GM12864 (cell line): ENCODE results near the gene CTNNBL1.

Source experiments
- DNase-seq: peaks from one replicate; pipeline ENCODE4 v3.0.0-alpha.2; 2011; ENCODE audit warnings: low read depth
- H3K4me3 ChIP-seq: 2 replicates; pipeline ENCODE4 v1.5.1; 2011; ENCODE audit warnings: mild to moderate bottlenecking, low read depth, low read length, control low read depth
- TF ChIP-seq, protein P1 (sequence below): IDR thresholded peaks from 2 replicates; pipeline ENCODE4 v1.5.1; 2011; ENCODE audit warnings: low read depth, mild to moderate bottlenecking, moderate library complexity, low read length, control low read depth, inconsistent platforms; ENCODE audit errors: missing control alignments

Gene CTNNBL1

DNA sequence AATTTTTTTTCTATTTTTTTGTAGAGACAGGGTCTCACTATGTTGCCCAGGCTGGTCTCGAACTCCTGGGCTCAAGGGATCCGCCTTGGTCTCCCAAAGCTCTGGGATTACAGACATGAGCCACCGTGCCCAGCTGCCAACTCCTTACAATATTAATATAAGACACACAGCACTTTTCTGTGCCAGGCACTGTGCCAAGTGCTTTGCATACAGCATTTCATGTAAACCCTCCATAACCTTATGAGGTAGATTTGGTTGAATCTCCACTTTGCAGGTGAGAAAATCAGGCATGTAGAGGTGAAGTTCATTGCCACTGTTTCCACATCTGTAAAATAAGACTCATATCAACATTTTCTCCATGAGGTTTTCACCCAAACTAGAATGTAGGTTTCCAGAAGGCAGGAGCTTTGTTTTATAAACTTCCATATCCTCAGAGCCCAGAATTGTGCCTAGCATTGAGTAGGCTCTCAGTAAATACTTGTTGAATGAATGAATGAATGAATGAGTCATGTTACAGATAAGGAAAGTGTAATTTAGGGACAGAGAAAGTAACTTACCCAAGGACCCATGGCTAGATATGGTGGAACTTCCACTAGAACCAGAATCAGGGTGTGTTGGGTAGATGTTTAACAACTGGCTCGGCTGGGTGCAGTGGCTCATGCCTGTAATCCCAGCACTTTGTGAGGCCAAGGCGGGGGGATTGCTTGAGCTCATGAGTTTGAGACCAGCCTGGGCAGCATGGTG lies 3.0 kb upstream of the CTNNBL1 start:
- DNase-seq = no peak
- TF ChIP-seq, protein P1, sequence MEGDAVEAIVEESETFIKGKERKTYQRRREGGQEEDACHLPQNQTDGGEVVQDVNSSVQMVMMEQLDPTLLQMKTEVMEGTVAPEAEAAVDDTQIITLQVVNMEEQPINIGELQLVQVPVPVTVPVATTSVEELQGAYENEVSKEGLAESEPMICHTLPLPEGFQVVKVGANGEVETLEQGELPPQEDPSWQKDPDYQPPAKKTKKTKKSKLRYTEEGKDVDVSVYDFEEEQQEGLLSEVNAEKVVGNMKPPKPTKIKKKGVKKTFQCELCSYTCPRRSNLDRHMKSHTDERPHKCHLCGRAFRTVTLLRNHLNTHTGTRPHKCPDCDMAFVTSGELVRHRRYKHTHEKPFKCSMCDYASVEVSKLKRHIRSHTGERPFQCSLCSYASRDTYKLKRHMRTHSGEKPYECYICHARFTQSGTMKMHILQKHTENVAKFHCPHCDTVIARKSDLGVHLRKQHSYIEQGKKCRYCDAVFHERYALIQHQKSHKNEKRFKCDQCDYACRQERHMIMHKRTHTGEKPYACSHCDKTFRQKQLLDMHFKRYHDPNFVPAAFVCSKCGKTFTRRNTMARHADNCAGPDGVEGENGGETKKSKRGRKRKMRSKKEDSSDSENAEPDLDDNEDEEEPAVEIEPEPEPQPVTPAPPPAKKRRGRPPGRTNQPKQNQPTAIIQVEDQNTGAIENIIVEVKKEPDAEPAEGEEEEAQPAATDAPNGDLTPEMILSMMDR = no peak
- H3K4me3 ChIP-seq = no peak overlapping the region

DNA sequence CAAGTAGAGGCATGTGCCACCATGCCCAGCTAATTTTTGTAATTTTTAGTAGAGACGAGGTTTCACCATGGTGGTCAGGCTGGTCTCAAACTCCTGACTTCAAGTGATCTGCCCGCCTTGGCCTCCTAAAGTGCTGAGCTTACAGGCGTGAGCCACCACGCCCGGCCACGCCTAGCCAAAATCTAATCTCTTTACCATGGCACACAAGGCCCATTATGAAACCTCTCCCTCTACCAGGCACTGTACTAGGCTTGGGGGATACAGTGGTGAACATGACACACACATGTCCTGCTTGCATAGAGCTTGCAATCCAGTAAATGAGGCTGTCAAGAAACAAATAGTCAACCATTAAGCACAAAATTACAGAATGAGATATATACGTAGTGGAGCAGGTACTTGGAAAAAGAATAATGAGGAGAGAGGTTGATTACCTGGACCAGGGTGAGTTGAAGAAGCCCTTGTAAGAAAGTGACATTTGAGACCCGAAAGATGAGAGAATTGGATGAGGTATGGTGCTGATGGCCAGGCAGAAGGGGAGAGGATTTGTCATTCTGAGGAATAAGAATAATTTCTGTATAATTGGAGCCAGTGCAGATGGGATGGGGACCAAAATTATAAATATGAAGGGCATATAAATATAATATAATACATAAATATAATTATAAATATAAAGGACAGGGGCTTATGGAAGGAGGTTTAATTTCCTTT lies 1.2 kb upstream of the CTNNBL1 start:
- no peak overlapping the region for H3K4me3 ChIP-seq
- DNase-seq = no peak
- TF ChIP-seq, protein P1 = no peak

DNA sequence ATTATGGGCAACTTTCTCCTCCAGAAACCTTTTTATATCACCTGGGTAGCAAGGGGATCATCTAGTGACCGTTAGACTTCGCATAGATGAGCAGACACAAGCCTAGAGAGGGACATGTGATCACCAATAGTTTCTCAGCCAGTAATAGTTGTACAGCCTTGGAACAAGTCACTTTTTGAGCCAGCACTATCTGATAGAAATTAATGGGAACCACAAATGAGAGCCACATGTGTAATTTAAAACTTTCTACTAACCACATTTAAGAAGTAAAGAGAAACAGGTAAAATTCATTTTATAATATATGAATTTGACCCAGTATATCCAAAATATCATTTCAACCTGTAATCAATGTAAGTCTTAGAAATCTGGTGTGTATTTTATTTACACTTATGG lies 592 bp upstream of the CTNNBL1 start:
- H3K4me3 ChIP-seq = peak overlapping the region; percentile 100
- TF ChIP-seq, protein P1 = no peak
- DNase-seq = no peak

DNA sequence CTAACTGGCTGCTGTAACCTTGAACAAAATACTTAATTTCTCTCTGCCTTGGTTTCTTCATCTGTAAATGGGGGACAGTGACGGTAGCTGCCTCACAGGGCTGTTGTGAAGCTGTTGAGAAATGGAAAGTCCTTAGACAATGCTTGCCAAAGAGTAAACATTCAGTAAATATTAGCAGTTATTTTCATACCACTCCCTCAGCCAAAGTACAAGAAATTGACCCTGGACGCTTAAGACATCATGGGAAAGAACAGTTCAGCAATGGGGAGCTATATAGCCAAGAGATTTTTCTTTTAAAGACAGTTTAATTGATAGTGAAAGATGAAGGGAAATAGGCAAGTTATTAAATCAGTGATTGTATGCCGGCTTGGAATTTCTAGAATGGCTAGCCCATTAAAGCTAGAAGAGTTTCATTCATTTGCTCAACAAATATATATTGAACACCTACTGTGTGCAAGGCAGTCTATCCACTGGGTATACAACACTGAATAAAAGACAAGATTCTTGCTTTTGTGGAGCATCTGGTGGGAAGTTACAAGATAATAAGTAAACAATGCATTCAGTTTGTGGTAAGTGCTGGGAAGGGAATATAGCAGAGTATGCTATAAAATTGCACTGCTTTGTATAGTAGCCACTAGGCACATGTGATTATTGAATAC lies 2.0 kb downstream of the CTNNBL1 start:
- TF ChIP-seq, protein P1 = no peak
- H3K4me3 ChIP-seq = no peak overlapping the region
- no peak for DNase-seq

DNA sequence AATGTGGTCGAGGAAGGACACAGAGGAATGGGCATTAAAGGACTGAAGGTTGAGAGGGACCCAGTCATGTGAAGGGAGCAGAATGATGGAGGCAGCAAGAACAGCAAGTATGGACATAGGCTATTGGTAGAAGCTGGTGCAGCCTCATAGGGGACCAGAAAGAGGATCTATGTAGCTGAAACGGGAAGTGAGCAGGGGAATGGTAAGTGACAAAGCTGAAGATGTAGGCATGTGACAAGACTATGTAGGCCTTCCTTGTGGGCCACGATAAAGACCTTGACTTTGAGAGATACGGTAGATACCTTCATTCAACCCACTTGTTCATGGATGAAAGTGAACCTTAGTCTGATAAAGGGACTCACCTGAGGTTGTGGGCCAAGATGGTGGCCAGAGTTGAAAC lies 3.5 kb downstream of the CTNNBL1 start:
- H3K4me3 ChIP-seq = no peak overlapping the region
- peak; percentile 82 for DNase-seq
- TF ChIP-seq, protein P1 = no peak

DNA sequence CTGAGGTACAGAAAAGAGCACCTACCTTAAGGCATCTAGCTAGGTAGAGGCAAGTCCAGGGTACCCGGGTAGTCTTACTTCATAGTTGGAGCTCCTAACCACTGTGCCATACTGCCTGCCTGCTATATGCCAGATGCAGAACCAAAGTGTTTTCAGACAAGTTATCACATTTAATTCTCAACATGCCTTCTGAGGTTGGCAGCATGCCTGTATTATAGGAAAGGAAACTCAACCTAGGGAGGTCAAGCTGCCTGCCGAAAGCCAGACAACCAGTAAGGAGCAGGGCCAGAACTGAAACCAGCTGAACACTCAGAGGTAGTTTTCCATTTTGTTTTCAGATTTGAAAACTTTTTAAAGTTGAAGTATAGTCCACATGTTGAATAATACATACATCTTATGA lies 5.4 kb downstream of the CTNNBL1 start:
- DNase-seq = no peak
- TF ChIP-seq, protein P1 = no peak

More for the DNA sequence above, 5.4 kb downstream of the CTNNBL1 start:
- H3K4me3 ChIP-seq = no peak overlapping the region
